Endothelial cell of umbilical vein (primary cell): ENCODE measurements around the gene ISG15. TPM values are rescaled to one million over a fixed set of nuclear protein-coding genes. Genes with fewer than 3 reads are reported as not detected.

ENCODE experiments used
- BruUV-seq: library from RNA; stranded (reverse); fragments of 400-500 nt; replicated peaks from 2 replicates; lab custom pipeline; 2021; lab: Mats Ljungman, UMichigan
- CTCF ChIA-PET: fragments of 300-600, 350-600 bp; sonication (Branson Sonifier 250); formaldehyde crosslinking; loops from one replicate; lab custom pipeline; 2021; ENCODE audit warnings: antibody characterized with exemption, inconsistent platforms; lab: Charles Lee
- POLR2A ChIA-PET: fragments of 300-600, 350-600 bp; sonication (Branson Sonifier 250); formaldehyde crosslinking; loops from one replicate; lab custom pipeline; 2021; ENCODE audit warnings: antibody characterized with exemption, inconsistent platforms; lab: Charles Lee
- DNase-seq: peaks from one replicate; pipeline ENCODE4 v3.0.0-alpha.2; 2011; ENCODE audit warnings: low read depth, low spot score
- FAIRE-seq: peaks from 2 replicates; lab custom pipeline; 2011; peaks lifted over from hg19 to GRCh38; lab: Jason Lieb, UNC
- H2AFZ ChIP-seq: 2 replicates; pipeline ENCODE4 v1.6.0; 2012; ENCODE audit warnings: low read depth, low read length, control low read depth, inconsistent platforms
- H3K27ac ChIP-seq: 2 replicates; pipeline ENCODE4 v1.5.1; 2011; ENCODE audit warnings: low read depth, mild to moderate bottlenecking, control low read depth, low read length, moderate library complexity; ENCODE audit not compliant: insufficient read depth
- H3K27me3 ChIP-seq, 2 experiments: 2 replicates each; pipeline versions ENCODE4 v1.6.0 to v1.6.1; 2011; ENCODE audit warnings: low read length in 2 of 2, mixed read lengths in 1 of 2; ENCODE audit not compliant: control insufficient read depth in 2 of 2, insufficient read depth in 2 of 2
- H3K36me3 ChIP-seq, 2 experiments: 2 replicates in 1 of 2; 3 replicates in 1 of 2; pipeline ENCODE4 v1.5.1; 2011; ENCODE audit warnings: low read length in 2 of 2, mild to moderate bottlenecking in 1 of 2, moderate library complexity in 1 of 2; ENCODE audit not compliant: control insufficient read depth in 2 of 2, insufficient read depth in 2 of 2; ENCODE audit errors: extremely low read depth in 1 of 2
- H3K4me1 ChIP-seq: 3 replicates; pipeline ENCODE4 v1.5.1; 2011; ENCODE audit warnings: mild to moderate bottlenecking, low read length; ENCODE audit not compliant: control insufficient read depth, insufficient read depth; ENCODE audit errors: extremely low read depth
- H3K4me2 ChIP-seq: 2 replicates; pipeline ENCODE4 v1.6.1; 2011; ENCODE audit warnings: low read length, control low read depth, mixed read lengths; ENCODE audit not compliant: insufficient read depth
- H3K4me3 ChIP-seq, 3 experiments: fragments of 200-600 bp in 1 of 3; sonication (generic), shearing (Covaris generic) in 1 of 3; replicated peaks in 1 of 3; 2 replicates each; pipeline ENCODE4 v1.5.1; 2011 to 2016; ENCODE audit warnings: control low read depth in 3 of 3, low read length in 3 of 3, mild to moderate bottlenecking in 2 of 3, inconsistent platforms in 1 of 3, low read depth in 1 of 3, moderate library complexity in 1 of 3; ENCODE audit not compliant: insufficient read depth in 1 of 3
- H3K79me2 ChIP-seq: 2 replicates; pipeline ENCODE4 v1.6.0; 2012; ENCODE audit warnings: low read length, inconsistent platforms; ENCODE audit not compliant: control insufficient read depth, insufficient read depth
- H3K9ac ChIP-seq: replicated peaks from 2 replicates; pipeline ENCODE3; 2011; ENCODE audit warnings: low read length, control low read depth; ENCODE audit not compliant: insufficient read depth; ENCODE audit errors: extremely low read depth
- H3K9me1 ChIP-seq: replicated peaks from 3 replicates; pipeline ENCODE4 v1.6.0; 2011; ENCODE audit warnings: mild to moderate bottlenecking, low read length; ENCODE audit not compliant: control insufficient read depth, insufficient read depth; ENCODE audit errors: extremely low read depth
- H3K9me3 ChIP-seq: replicated peaks from 2 replicates; pipeline ENCODE4 v1.5.1; 2012; ENCODE audit warnings: low read length, inconsistent platforms; ENCODE audit not compliant: control insufficient read depth, insufficient read depth
- H4K20me1 ChIP-seq: replicated peaks from 2 replicates; pipeline ENCODE3; 2011; ENCODE audit warnings: mild to moderate bottlenecking, low read length; ENCODE audit not compliant: control insufficient read depth, insufficient read depth; ENCODE audit errors: extremely low read depth
- EZH2 ChIP-seq: IDR thresholded peaks from 2 replicates; pipeline ENCODE4 v1.6.1; 2012; ENCODE audit warnings: borderline replicate concordance, low read depth, mild to moderate bottlenecking, moderate library complexity, low read length, inconsistent platforms; ENCODE audit not compliant: severe bottlenecking
- FOS ChIP-seq: IDR thresholded peaks from 2 replicates; pipeline ENCODE4 v1.6.1; 2011; ENCODE audit warnings: mild to moderate bottlenecking, low read length, moderate library complexity, borderline replicate concordance; ENCODE audit not compliant: insufficient read depth
- GATA2 ChIP-seq: IDR thresholded peaks from 2 replicates; pipeline ENCODE4 v1.7.0; 2011; ENCODE audit warnings: low read depth, mild to moderate bottlenecking, moderate library complexity, mixed read lengths, low read length; ENCODE audit not compliant: insufficient read length, insufficient read depth
- JUN ChIP-seq: IDR thresholded peaks from 2 replicates; pipeline ENCODE4 v1.6.1; 2011; ENCODE audit warnings: borderline replicate concordance, low read depth; ENCODE audit not compliant: insufficient read length, insufficient read depth
- MYC ChIP-seq: IDR thresholded peaks from one replicate; pipeline ENCODE4 v1.6.1; 2011; ENCODE audit warnings: mild to moderate bottlenecking, low read depth, low read length
- POLR2A ChIP-seq: IDR thresholded peaks from 2 replicates; pipeline ENCODE4 v1.6.1; 2012; ENCODE audit warnings: low read depth, mild to moderate bottlenecking, control low read depth, low read length
- POLR2AphosphoS5 ChIP-seq: IDR thresholded peaks from 2 replicates; pipeline ENCODE4 v1.6.1; 2012; ENCODE audit warnings: low read depth, mild to moderate bottlenecking, control low read depth, low read length, moderate library complexity; ENCODE audit not compliant: insufficient read depth
- dilution Hi-C: fragments of 300-500 bp; cut with MboI; formaldehyde crosslinking; loops from one replicate; pipeline ENCODE4 v1.15.0; 2019; ENCODE audit warnings: low sequenced_read_pairs; ENCODE audit not compliant: extremely low pct_ligation_motif_present
- intact Hi-C: fragments of 100-400 bp; cut with micrococcal nuclease; formaldehyde crosslinking; loops from one replicate; pipeline ENCODE4 v1.10.0; 2022
- polyA plus RNA-seq, 4 experiments: library from polyadenylated mRNA; depleted of rRNA in 3 of 4; stranded (reverse) in 3 of 4; unstranded in 1 of 4; fragments of >200 nt; gene quantifications; 2 replicates each; pipeline versions ENCODE4 v1.2.1 to v1.2.3, GENCODE V29; 2011 to 2012; ENCODE audit warnings: missing spikeins in 1 of 4
- total RNA-seq: library from RNA; stranded (reverse); gene quantifications from 2 replicates; pipeline ENCODE4 v1.2.3, GENCODE V29; 2021
- TF ChIP-seq, protein P1 (sequence below), 2 donors: IDR thresholded peaks; 1 replicate in 1 of 2; 2 replicates in 1 of 2; pipeline ENCODE4 v1.5.1; 2011; ENCODE audit warnings: low read length in 2 of 2, mild to moderate bottlenecking in 2 of 2, moderate library complexity in 2 of 2, control low read depth in 1 of 2, inconsistent platforms in 1 of 2, low read depth in 1 of 2; ENCODE audit not compliant: insufficient read depth in 1 of 2; ENCODE audit errors: extremely low read depth in 1 of 2
- TF ChIP-seq, protein P2 (sequence below): IDR thresholded peaks from 2 replicates; pipeline ENCODE4 v1.6.1; 2011; ENCODE audit not compliant: insufficient read depth, insufficient read length

The ISG15 gene
- total and polyA plus RNA-seq, 2 donors (not counting 3 experiments of a cell fraction or from before 2014, with no cell fraction given) = 44.6 to 154 TPM

DNA sequence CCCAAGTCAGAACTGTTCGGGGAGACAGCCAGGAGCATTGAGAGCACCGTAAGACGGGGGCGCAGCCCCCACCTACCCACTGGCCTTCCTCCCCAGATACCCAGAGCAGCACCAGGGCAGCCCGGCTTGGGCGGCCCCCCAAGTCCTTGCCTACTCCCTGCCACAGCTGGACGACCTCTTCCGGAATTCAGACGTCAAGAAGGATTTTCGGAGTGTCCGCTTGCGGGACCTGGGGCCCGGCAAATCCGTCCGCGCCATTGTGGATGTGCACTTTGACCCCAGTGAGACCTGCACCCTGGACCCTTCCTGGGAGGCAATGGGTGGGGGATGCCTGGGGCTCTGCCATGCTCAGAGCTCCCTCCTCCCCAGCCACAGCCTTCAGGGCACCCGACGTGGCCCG, 34.1 kb downstream of the ISG15 start:
- dilution Hi-C loops = no loop called here
- POLR2A ChIA-PET = no interaction called here
- Histone ChIP-seq H3K27ac (no peak overlapping the region), H4K20me1 (no peaks in the 10 kb centered on the region), H3K9me3 (no peaks in the 10 kb centered on the region), H3K9me1 (no peaks in the 10 kb centered on the region), H3K27me3 (no peaks in the 10 kb centered on the region), H3K4me2 (no peak overlapping the region), H2AFZ (no peak overlapping the region), H3K4me3 (no peak overlapping the region), H3K9ac (no peak overlapping the region), H3K4me1 (no peaks in the 10 kb centered on the region), H3K36me3 (peaks cover 0 to 24% of the 10 kb centered on the region in 2 experiments), H3K79me2 (no peaks in the 10 kb centered on the region)
- CTCF ChIA-PET = no interaction called here
- TF ChIP-seq MYC (no peak), FOS (no peak), POLR2AphosphoS5 (no peak), GATA2 (no peak), EZH2 (no peak), POLR2A (no peak), JUN (no peak)
- TF ChIP-seq, protein P1, sequence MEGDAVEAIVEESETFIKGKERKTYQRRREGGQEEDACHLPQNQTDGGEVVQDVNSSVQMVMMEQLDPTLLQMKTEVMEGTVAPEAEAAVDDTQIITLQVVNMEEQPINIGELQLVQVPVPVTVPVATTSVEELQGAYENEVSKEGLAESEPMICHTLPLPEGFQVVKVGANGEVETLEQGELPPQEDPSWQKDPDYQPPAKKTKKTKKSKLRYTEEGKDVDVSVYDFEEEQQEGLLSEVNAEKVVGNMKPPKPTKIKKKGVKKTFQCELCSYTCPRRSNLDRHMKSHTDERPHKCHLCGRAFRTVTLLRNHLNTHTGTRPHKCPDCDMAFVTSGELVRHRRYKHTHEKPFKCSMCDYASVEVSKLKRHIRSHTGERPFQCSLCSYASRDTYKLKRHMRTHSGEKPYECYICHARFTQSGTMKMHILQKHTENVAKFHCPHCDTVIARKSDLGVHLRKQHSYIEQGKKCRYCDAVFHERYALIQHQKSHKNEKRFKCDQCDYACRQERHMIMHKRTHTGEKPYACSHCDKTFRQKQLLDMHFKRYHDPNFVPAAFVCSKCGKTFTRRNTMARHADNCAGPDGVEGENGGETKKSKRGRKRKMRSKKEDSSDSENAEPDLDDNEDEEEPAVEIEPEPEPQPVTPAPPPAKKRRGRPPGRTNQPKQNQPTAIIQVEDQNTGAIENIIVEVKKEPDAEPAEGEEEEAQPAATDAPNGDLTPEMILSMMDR (IDR thresholded peaks at IDR 0.05; ENCODE audit: extremely low read depth in 1 of 2, insufficient read depth in 1 of 2, low read depth in 1 of 2, low read length in 2 of 2) = no peak
- TF ChIP-seq, protein P2, sequence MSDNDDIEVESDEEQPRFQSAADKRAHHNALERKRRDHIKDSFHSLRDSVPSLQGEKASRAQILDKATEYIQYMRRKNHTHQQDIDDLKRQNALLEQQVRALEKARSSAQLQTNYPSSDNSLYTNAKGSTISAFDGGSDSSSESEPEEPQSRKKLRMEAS = no peak
- no TSS peak for BruUV-seq
- DNase-seq = no peak
- intact Hi-C loops = no loop called here
- FAIRE-seq = no peak
